Smooth muscle cell (in vitro differentiated cells): ENCODE data around the gene POLDIP2. TPM values are rescaled to one million over a fixed set of nuclear protein-coding genes. Genes with fewer than 3 reads are reported as not detected.

Source experiments
- DNase-seq: peaks from one replicate; lab custom pipeline; 2025; ENCODE audit not compliant: unreplicated experiment; lab: John Stamatoyannopoulos, UW
- H2AFZ ChIP-seq: fragments of 200-600 bp; sonication (generic); 2 replicates; pipeline ENCODE4 v1.6.0; 2016; ENCODE audit warnings: antibody characterized with exemption, low read depth, mild to moderate bottlenecking
- H3F3A ChIP-seq: fragments of 200-600 bp; sonication (generic); 2 replicates; pipeline ENCODE4 v1.6.0; 2017; ENCODE audit warnings: antibody characterized with exemption, low read depth
- H3K27ac ChIP-seq: fragments of 200-600 bp; sonication (generic); 2 replicates; pipeline ENCODE4 v1.5.1; 2016; ENCODE audit warnings: low read depth, mild to moderate bottlenecking
- H3K27me3 ChIP-seq: fragments of 200-600 bp; sonication (generic); 2 replicates; pipeline ENCODE4 v1.6.1; 2016; ENCODE audit warnings: low read depth, mild to moderate bottlenecking
- H3K36me3 ChIP-seq: fragments of 200-600 bp; sonication (generic); 2 replicates; pipeline ENCODE4 v1.5.1; 2016; ENCODE audit warnings: low read depth
- H3K4me1 ChIP-seq: fragments of 200-600 bp; sonication (generic); 2 replicates; pipeline ENCODE4 v1.5.1; 2016; ENCODE audit warnings: low read depth
- H3K4me2 ChIP-seq: fragments of 200-600 bp; sonication (generic); 2 replicates; pipeline ENCODE4 v1.6.0; 2016; ENCODE audit warnings: mild to moderate bottlenecking
- H3K4me3 ChIP-seq: fragments of 200-600 bp; sonication (generic); 2 replicates; pipeline ENCODE4 v1.5.1; 2016; ENCODE audit warnings: mild to moderate bottlenecking
- H3K79me2 ChIP-seq: fragments of 200-600 bp; sonication (generic); 2 replicates; pipeline ENCODE4 v1.6.0; 2016; ENCODE audit warnings: low read depth, mild to moderate bottlenecking
- H3K9ac ChIP-seq: fragments of 200-600 bp; sonication (generic); 2 replicates; pipeline ENCODE4 v1.6.0; 2016; ENCODE audit warnings: low read depth
- H3K9me3 ChIP-seq: fragments of 200-600 bp; sonication (generic); replicated peaks from 2 replicates; pipeline ENCODE4 v1.5.1; 2016; ENCODE audit warnings: low read depth
- H4K20me1 ChIP-seq: fragments of 200-600 bp; sonication (generic); 2 replicates; pipeline ENCODE4 v1.6.0; 2016; ENCODE audit warnings: low read depth
- CTCF ChIP-seq: fragments of 200-600 bp; sonication (generic); IDR thresholded peaks from 2 replicates; pipeline ENCODE4 v1.5.1; 2017; ENCODE audit warnings: borderline replicate concordance, mild to moderate bottlenecking, antibody characterized with exemption; ENCODE audit not compliant: insufficient read depth, poor library complexity, severe bottlenecking
- WGBS: methylation state at CpG from one replicate; pipeline ENCODE4 v1.1.7; 2016; ENCODE audit warnings: low lambda C conversion rate; 5-methylcytosine and 5-hydroxymethylcytosine counted together
- polyA plus RNA-seq: library from polyadenylated mRNA; unstranded; fragments of >200 nt; fragmentation: Nextera tagmentation; extraction: Ambion mirVana; gene quantifications from 2 replicates; pipeline ENCODE4 v1.2.1, GENCODE V29; 2016
- total RNA-seq: library from RNA; depleted of rRNA; stranded (reverse); fragments of >200 nt; gene quantifications from 2 replicates; pipeline ENCODE4 v1.2.3, GENCODE V29; 2014

The POLDIP2 gene
- total and polyA plus RNA-seq, 2 experiments from 2014 or later = 52.6 to 83.2 TPM

- Histone ChIP-seq H3K79me2 (peaks cover 8% of the 10 kb centered on the region), H4K20me1 (peaks cover 12% of the 10 kb centered on the region), H3K4me3 (no peak overlapping the region), H3K9ac (no peak overlapping the region), H3K36me3 (no peaks in the 10 kb centered on the region), H3K27me3 (no peaks in the 10 kb centered on the region), H3K9me3 (no peaks in the 10 kb centered on the region), H3K4me1 (peaks cover 20% of the 10 kb centered on the region), H2AFZ (no peak overlapping the region), H3F3A (peaks cover 2% of the 10 kb centered on the region), H3K27ac (no peak overlapping the region), H3K4me2 (no peak overlapping the region)
- WGBS = 89% methylated on average over 5 of the region's 5 CpGs
- TF ChIP-seq CTCF = no peak
- no peak for DNase-seq
These were observed 11.0 kb upstream of the POLDIP2 start for GRCh38 chr17:28368306-28368831.

GRCh38 chr17:28367641-28368305 lies 10.4 kb upstream of the POLDIP2 start:
- H3K9ac ChIP-seq = no peak overlapping the region
- WGBS = 93% methylated on average over 18 of the region's 21 CpGs
- no peak overlapping the region for H2AFZ ChIP-seq
- H3K36me3 ChIP-seq = no peaks in the 10 kb centered on the region
- H3F3A ChIP-seq = no peaks in the 10 kb centered on the region
- H3K4me2 ChIP-seq = no peak overlapping the region
- TF ChIP-seq CTCF = no peak
- no peak for DNase-seq
- peaks cover 19% of the 10 kb centered on the region for H3K4me1 ChIP-seq
- no peaks in the 10 kb centered on the region for H3K9me3 ChIP-seq
- no peaks in the 10 kb centered on the region for H3K27me3 ChIP-seq
- no peak overlapping the region for H3K4me3 ChIP-seq
- H3K27ac ChIP-seq = no peak overlapping the region
- H4K20me1 ChIP-seq = peaks cover 6% of the 10 kb centered on the region
- peaks cover 2% of the 10 kb centered on the region for H3K79me2 ChIP-seq

- Histone ChIP-seq H3K4me1 (peaks cover 14% of the 10 kb centered on the region), H3K9ac (no peak overlapping the region), H3K27me3 (no peaks in the 10 kb centered on the region), H3K4me2 (no peak overlapping the region), H2AFZ (no peak overlapping the region), H3K36me3 (peaks cover under 1% of the 10 kb centered on the region), H3K4me3 (no peak overlapping the region), H4K20me1 (no peaks in the 10 kb centered on the region), H3K27ac (no peak overlapping the region), H3K9me3 (no peaks in the 10 kb centered on the region), H3K79me2 (no peaks in the 10 kb centered on the region), H3F3A (no peaks in the 10 kb centered on the region)
- TF ChIP-seq CTCF = no peak
- no peak for DNase-seq
- WGBS = 80% methylated on average over 1 of the region's 1 CpG
These were observed 9.3 kb upstream of the POLDIP2 start for GRCh38 chr17:28366605-28367004.

- H4K20me1 ChIP-seq = no peaks in the 10 kb centered on the region
- no peak for TF ChIP-seq CTCF
- no peaks in the 10 kb centered on the region for H3K27me3 ChIP-seq
- H3K79me2 ChIP-seq = no peaks in the 10 kb centered on the region
- no peaks in the 10 kb centered on the region for H3F3A ChIP-seq
- H3K4me2 ChIP-seq = no peak overlapping the region
- peaks cover 8% of the 10 kb centered on the region for H3K4me1 ChIP-seq
- H3K9me3 ChIP-seq = no peaks in the 10 kb centered on the region
- no peak for DNase-seq
- no peak overlapping the region for H3K27ac ChIP-seq
- no peak overlapping the region for H2AFZ ChIP-seq
- 91% methylated on average over 3 of the region's 3 CpGs for WGBS
- no peak overlapping the region for H3K4me3 ChIP-seq
- peaks cover 5% of the 10 kb centered on the region for H3K36me3 ChIP-seq
- H3K9ac ChIP-seq = no peak overlapping the region
These were observed 8.2 kb upstream of the POLDIP2 start for GRCh38 chr17:28365487-28365886.
